Head of caudate nucleus (tissue), 42 donors: ENCODE results near the gene GNS.

Source experiments
- DNase-seq, 42 donors: peaks; one replicate each; pipeline versions ENCODE4 v3.0.0 to v3.0.0-alpha.2; 2020 to 2021; ENCODE audit warnings: mixed read lengths in 7 of 42
- intact Hi-C: fragments of 100-400 bp; cut with DNase I; formaldehyde crosslinking; loops from one replicate; pipeline ENCODE4 v1.15.0; 2022

Gene GNS

DNA sequence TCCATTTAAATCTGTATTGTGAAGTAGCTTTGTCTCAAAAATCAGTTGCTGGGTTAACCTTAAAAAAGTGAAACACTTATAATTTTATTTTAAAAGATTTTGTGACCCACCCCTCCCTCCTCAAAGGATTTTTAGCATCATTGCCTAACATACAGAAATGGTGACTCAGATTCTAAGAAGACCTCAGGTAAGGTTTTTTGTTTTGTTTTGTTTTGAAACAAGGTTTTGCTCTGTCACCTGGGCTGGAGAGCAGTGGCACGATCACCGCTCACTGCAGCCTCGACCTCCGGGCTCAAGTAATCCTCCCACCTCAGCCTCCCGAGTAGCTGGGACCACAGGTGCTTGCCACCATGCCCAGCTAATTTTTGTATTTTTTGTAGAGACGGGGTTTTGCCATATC lies 74.2 kb downstream of the GNS start:
- intact Hi-C loops: no loop called here

DNA sequence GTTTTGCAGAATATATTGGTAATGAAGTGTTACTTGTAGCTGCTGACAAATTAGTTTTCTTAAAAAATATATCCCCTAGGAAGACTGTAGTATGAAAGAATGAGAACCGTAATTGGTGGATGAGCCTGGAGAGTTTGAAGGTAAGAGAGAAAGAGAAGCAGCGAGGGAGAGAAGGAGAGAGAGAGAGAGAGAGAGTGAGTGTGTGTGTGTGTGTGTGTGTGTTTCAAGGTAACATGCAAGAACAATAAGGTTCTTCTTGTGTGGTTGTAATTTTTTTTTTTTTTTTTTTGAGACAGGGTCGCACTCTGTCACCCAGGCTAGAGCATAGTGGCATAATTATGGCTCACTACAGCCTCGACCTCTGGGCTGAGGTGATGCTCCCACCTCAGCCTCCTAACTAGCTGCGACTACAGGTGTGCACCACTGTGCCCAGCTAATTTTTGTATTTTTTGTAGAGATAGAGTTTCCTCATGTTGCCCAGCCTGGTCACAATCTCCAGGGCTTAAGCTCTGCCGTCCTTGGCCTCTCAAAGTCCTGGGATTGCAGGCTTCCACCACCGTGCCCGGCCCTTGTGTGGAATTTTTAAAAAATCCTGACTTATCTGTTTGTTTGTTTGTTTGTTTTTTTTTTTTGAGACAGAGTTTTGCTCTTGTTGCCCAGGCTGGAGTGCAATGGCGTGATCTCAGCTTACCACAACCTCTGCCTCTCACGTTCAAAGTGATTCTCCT lies 75.2 kb downstream of the GNS start:
- DNase-seq: no peak
- intact Hi-C loops: no loop called here

More for the DNA sequence above, 74.2 kb downstream of the GNS start:
- DNase-seq: no peak

DNA sequence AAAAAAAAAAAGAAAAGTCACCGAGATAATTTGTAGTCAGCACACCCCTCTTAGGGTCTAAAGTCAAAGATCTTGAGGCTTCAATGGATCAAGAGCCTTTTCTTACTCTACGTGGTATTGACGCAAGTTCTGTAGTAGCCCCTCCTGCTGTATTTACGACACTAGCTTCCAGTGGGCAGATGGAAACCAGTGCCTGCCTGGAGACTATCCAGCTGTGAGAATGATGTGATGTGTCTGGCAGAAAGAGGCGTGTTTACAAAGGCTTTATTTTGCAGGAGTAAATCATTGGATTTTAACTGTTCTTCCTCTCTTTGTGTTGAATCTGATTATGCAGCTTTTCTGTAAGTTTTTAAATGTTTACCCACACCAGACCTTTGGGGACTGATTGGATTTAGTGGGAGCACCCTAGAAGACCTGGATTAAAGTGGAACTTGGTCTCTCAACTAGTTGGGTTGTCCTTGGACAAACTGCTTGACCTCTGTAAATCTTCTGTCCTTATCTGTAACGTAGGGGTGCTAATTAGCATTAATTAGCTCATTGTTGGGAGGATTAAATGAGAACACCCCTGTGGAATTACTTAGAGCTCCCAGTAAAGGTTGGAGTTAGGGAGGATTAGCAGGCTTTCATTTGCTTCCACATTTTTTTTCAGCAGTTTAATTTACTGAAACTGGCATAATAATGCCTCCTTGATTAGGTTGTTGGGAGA lies 76.5 kb downstream of the GNS start:
- intact Hi-C loops: no loop called here
- peak in 13 of 42 donors; percentile 5 to 63 (median 31) for DNase-seq

DNA sequence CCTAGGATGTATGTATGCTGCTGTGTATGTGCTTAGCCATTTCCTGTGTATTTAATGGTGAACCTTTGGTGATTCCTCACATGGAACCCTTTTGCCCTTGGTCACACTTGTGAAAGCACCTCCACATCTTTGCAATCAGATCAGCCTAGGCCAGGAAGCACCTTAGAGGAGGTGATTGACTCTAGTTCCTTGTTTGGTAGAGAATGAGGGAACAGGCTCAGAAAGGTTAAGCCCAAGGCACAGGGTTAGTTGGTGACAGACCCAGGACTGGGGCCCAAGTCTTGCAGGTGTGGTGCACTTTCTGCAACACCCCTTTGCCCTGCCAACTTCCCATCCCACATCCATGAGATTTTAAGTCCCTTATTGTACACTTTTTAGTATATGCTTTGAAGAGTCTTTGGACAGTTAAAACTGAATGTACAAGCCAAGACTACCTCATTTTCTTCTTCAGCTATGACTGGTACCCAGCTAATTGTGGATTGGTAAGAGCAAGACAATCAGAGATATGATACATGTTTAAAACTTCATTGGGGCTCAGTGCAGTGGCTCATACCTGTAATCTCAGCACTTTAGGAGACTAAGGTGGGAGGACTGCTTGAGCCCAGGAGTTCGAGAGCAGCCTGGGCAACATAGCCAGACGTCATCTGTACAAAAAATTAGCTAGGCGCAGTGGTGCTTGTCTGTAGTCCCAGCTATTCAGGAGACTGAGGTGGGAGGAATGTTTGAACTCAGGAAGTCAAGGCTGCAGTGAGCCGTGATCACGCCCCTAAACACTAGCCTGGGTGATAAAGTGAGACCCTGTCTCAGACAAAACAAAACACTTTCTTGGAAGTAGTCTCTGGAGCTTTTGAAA lies 77.8 kb downstream of the GNS start:
- intact Hi-C loops: no loop called here
- no peak for DNase-seq

DNA sequence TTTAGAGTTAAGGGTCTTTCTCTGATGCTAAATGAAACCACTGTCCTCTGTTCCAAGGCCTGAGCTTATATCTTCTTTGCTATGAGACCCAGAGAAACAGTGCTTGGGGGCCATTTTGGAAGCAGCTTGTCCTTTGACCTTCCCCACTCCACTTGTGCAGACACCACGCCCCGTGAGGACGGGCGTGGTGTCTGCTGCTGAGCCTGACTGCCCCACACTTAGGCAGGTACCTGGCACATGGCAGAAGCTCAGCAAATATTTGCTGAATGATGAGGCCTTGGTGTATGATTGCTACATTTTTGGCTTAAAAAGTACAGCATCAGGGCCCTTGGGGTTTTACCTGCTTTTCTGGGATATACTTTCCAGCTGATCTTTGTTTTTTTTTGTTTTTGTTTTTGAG lies 79.0 kb downstream of the GNS start:
- intact Hi-C loops: no loop called here
- no peak for DNase-seq

DNA sequence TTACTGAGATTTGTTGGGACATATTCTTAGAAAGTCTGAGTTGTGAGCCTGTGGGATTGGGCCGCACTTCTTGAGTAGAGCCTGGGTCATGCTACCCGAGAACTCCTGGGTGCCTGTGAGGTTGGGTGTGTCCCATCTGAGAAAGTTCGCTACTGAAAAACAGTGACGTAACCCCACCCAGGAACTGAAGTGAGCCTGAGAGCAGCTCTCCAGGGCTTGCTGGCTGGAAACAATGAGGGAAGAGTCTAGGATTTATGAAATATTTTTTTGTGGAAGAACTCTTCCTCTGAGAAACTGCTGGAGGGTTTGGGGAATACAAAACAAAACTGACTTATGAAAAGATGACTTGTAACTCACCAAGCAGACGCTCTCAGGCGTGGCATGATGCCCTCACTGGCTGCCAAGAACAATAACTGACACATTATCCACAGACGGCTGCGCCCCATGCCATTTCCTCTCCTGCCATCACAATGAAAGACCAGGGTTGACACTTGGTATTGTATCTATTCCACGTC lies 79.7 kb downstream of the GNS start:
- intact Hi-C loops: no loop called here
- peak in 39 of 42 donors; percentile 10 to 80 (median 42) for DNase-seq

DNA sequence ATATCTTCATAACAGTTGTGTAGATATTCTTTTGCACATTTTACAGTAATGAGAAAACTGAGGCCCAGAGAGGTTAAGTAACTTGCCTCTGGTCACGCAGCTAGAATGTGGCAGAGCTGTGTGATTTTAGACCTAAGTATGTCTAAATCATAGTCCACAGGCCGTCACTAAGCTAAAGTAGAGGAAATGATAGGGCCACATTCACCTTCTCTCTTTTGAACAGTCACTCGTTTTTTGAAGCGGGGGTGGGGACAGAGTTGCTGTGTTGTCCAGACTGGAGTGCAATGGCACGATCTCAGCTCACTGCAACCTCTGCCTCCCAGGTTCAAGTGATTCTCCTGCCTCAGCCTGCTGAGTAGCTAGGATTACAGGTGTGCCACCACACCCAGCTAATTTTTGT lies 80.4 kb downstream of the GNS start:
- no peak for DNase-seq
- intact Hi-C loops: no loop called here

DNA sequence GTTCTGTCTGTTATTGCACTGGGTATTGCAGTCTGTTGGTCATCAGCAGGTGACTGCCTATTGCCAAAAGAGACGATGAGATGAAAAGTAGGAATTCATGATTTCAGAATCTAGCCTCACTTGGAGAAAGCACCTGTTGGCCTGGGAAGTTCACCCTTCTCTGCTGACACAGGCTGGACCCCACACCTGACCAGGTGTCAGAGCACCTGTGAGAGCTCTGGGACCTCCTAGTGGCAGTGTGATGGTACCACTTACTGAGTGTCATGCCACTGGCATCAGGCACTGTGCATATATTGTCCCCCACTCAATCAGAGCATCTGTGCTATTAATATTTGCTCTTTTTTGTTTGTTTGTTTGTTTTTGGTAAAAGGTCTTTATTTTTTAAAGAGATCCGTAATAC lies 81.0 kb downstream of the GNS start:
- intact Hi-C loops: no loop called here

DNA sequence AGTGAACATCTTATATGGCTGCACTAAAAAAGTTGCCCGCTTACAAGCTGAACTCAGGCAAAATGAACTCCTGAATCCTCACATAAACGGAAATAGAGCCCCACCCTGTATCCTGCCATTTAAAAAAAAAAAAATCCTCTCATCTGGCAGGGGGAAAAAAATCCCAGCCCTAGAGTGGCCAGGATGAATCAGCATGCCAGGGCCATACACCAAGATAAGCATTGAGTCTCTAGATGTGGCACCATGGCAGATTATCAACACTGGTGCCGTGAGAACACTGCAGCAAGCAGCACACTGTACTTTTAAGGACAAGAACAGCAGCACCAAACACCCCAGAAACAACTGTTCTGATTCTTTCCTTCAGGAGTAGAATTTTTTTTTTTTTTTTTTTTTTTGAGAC lies 83.4 kb downstream of the GNS start:
- intact Hi-C loops: no loop called here
- no peak for DNase-seq

More for the DNA sequence above, 81.0 kb downstream of the GNS start:
- no peak for DNase-seq

DNA sequence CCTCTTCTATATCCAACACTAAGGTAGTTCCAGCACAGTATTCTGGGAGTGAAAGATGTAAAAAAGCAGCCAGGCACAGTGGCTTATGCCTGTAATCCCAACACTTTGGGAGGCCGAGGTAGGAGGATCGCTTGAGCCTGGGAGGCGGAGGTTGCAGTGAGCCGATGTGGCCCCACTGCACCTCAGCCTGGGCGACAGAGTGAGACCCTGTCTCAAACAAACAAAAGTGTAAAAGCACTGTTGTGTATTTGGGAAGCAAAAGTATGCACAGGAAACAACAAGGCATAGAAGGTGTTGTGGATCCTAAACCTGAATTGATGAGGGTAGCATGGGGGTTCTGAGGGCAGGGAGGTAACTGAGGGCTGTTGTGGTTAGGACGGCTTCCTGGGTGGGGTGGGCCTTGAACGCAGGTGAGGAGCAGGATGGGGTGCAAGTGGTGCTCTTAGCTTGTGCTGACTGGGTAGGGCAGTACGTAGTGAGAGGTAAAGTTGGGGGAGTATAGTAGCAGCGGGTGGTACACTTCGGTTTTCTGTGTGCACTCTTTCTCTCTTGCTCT lies 84.8 kb downstream of the GNS start:
- intact Hi-C loops: no loop called here
- DNase-seq: no peak

DNA sequence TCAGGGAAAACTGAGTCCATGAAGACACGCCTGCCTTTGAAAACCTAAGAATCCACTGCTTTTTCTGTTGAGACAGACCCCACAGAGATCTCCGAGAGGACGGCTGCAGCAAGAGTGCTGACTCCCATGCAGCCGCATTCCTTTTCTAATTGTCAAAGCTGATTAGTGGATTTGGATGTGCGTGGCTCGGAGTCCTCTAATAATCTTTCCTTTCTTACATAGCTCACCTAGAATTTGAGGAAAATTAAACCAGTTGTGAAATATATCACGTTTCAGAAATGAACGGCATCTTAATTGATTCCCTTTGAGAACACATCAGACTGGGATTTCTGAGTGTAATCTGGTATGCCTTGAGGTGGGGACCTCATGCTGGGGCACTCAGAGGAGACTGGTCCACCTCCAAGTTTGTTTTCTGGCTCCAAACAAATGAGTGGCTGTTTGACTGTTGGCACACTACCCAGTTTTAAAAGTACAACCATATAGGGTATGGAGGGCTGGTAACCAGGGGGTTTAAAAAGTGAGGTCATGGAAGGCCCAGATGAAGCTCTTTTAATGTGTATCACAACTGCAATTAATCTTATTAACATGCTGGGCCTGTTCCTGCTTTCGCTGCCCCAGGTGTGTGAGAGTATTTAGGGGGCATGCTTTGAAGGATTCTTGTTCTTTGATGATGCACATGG lies 85.6 kb downstream of the GNS start:
- intact Hi-C loops: no loop called here
- DNase-seq: no peak

DNA sequence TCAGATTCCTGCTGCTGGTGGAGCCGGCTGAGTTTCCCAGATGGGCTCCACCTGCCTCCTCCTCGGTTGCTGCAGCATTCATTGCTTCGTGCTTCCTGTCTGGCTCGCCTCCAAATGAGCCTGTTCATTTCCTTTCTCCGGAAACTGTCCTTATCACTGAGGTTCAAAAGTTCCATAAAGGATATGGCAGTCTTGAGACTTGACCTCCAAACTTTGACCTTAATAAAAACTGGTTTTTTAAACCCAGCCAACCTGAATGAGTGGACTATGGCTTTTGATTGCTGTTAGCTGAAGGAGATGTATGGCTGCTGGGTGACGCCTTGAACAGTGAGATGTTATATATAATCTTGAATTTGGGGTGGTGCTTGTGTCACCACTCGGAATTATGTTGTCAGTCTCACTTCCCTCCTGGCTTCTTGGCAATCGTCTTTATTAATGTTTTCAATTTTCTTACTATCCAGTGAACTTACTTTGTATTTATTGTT lies 86.2 kb downstream of the GNS start:
- intact Hi-C loops: no loop called here
- no peak for DNase-seq

DNA sequence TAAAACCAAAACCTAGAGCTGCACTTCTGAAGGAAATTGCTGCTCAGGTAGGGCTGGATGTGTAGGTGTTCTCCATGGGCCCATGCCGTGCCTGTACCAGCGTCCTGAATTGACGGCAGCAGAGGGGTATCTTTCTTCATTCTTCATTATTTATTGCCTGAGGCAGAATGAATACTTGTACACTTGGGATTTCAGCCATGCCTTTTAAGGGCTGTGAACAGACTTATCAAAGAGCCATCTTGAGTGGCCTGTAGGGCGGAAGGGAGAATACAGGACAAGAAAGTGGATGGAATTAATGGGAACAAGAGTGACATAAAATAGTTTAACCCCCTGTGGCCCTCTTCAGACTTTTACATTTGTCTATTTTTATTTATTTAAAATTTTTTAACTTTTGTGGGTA lies 87.5 kb downstream of the GNS start:
- intact Hi-C loops: no loop called here
- DNase-seq: no peak

DNA sequence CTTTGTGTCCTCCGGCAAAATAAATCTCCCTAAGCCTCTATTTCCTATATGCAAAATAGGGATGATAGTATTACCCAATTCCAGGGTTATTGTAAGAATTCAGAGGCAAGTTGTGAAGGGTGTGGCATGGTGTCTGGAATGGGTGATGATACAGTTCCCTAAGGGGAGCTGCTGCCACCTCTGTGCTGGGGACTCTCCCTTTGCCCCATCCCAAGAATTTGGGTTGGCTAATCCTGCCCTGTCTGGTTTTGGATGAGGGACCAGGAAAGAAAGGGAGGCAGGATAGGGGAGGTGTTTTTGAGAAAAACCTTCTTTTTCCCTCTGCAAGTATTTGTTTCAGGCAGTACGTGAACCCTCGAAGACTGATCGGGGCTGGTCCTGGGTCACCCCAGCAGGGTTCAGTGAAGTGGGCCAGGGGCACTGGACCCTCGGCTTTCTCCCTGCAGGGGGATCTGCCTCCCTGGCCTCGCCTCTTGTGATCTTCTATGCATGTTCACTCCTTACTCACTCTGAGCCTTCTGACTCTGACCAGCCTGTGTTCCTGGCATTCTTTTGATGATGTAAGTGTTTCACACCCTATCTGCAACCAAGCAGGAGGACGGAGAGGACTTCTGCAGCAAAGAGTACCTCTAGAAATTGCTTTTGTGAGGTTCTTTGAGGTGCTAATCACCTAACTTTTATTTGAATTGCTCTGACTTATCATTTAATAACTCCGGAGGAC lies 88.1 kb downstream of the GNS start:
- no peak for DNase-seq
- intact Hi-C loops: no loop called here

DNA sequence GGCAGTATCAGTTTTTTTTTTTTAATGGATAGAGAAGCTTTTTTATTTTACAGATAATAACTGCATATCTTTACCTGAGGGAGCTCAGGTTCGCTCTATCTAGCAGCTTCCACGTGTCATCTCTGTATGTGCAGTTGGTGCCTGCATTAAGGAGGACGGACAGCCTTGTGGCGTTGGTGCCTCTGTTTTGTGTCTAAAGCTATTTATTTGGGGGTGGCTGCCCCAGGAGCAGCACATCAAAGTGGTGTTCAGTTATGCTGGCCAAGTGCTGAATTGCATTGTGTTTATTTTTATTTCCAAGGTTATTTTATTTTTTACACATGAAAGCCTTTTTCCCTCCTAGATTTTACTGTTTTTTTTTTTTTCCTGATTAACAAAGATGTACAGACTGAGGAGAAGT lies 89.2 kb downstream of the GNS start:
- intact Hi-C loops: no loop called here

DNA sequence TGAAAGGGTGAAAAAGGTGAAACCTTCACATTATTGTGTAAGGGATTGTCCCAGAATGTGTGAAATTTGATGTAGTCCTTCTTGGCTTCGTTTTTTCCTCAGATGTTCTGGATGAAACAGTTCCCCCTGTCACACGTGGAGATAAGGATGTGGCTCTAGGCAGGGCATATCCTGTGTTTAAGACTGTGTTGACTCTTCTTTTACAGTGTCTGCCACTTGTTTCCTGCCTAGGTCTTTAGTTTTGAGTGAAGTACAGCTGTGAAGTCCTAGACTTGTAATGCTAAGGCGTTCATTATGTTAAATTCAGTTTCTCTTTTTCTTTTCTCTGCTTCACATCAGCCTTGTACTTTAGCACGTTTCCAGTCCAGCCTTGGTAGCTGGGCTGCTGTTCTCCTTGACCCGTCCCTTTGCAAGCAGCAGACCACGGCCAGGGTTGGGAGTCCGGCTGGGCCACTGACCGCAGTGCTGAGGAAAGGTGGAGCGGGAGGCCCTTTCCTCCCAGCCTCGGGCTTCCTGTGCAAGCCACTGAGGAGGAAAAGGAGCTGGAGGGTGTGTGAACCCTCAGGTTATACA lies 89.8 kb downstream of the GNS start:
- peak in 2 of 42 donors; percentile 6 to 13 for DNase-seq

More for the DNA sequence above, 89.2 kb downstream of the GNS start:
- DNase-seq: no peak

DNA sequence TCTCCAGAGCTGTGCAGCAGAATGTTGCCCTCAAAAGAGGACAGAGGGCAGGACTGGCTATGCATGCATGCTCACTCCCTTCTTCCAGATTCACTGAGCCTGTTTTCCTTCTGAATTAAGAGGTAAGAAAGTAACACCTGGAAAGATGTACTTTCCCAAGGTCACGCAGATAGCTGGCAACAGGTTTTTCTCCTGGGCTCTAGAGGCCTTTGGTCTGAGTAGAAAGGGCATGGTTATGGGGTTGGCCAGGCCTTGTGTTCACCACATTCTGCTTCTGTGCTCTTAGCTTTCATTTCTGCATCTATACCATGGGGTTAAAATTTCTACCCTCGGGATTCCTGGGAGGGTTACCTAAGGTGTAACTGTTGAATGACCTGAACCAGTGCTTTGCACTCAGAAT lies 91.4 kb downstream of the GNS start:
- intact Hi-C loops: no loop called here
- no peak for DNase-seq

More for the DNA sequence above, 89.8 kb downstream of the GNS start:
- intact Hi-C loops: no loop called here
